WTC11 (cell line): ENCODE measurements around the gene ARCN1. TPM values are rescaled to one million over a fixed set of nuclear protein-coding genes. Genes with fewer than 3 reads are reported as not detected.

ENCODE experiments used
- ATAC-seq: fragments of 200-7000 bp; cut with Tn5 transposase; 2 replicates; pipeline ENCODE4 v1.10.0; 2021; ENCODE audit warnings: mild to moderate bottlenecking, moderate library complexity
- CTCF ChIA-PET: fragments of 300-600 bp; sonication (Branson Sonifier 250); formaldehyde crosslinking; loops from one replicate; lab custom pipeline; 2021; ENCODE audit warnings: antibody characterized with exemption; lab: Charles Lee
- POLR2A ChIA-PET: fragments of 350-600 bp; sonication (Branson Sonifier 250); formaldehyde crosslinking; loops from one replicate; lab custom pipeline; 2021; ENCODE audit warnings: antibody characterized with exemption; lab: Charles Lee
- DNase-seq: peaks from one replicate; pipeline ENCODE4 v3.0.0; 2021; ENCODE audit warnings: low spot score
- H3K27ac Mint-ChIP-seq: 2 replicates; pipeline ENCODE4 v1.8.0; 2021; ENCODE audit warnings: mixed read lengths
- H3K27me3 Mint-ChIP-seq: 2 replicates; pipeline ENCODE4 v1.8.0; 2021; ENCODE audit warnings: low read depth, mild to moderate bottlenecking, moderate library complexity, mixed read lengths
- H3K36me3 Mint-ChIP-seq: 2 replicates; pipeline ENCODE4 v1.8.0; 2021; ENCODE audit warnings: mixed read lengths
- H3K4me1 Mint-ChIP-seq: 2 replicates; pipeline ENCODE4 v1.8.0; 2022; ENCODE audit warnings: mixed read lengths
- H3K4me3 Mint-ChIP-seq: 2 replicates; pipeline ENCODE4 v1.8.0; 2021; ENCODE audit warnings: mild to moderate bottlenecking, moderate library complexity, mixed read lengths
- H3K9me3 Mint-ChIP-seq: 2 replicates; pipeline ENCODE4 v1.8.0; 2021; ENCODE audit warnings: mixed read lengths
- ATF3 ChIP-seq: sonication (generic); formaldehyde crosslinking; conservative IDR thresholded peaks from 2 replicates; pipeline ENCODE4 v1.8.1; 2022; ENCODE audit warnings: mild to moderate bottlenecking, missing genetic modification reagents
- CBFB ChIP-seq: sonication (generic); formaldehyde crosslinking; IDR thresholded peaks from 2 replicates; pipeline ENCODE4 v1.8.1; 2022; ENCODE audit warnings: mild to moderate bottlenecking, low read depth, missing genetic modification reagents
- E2F5 ChIP-seq: sonication (generic); formaldehyde crosslinking; IDR thresholded peaks from 2 replicates; pipeline ENCODE4 v1.8.1; 2022; ENCODE audit warnings: mild to moderate bottlenecking, moderate library complexity, missing genetic modification reagents
- EMX1 ChIP-seq: fragments of 250-450 bp; sonication (Bioruptor Pico); IDR thresholded peaks from 2 replicates; pipeline ENCODE4 v1.8.0; 2021; ENCODE audit warnings: mild to moderate bottlenecking
- ERG ChIP-seq: fragments of 250-450 bp; sonication (Bioruptor Pico); IDR thresholded peaks from 2 replicates; pipeline ENCODE4 v1.8.0; 2021; ENCODE audit warnings: mild to moderate bottlenecking
- ESRRA ChIP-seq: sonication (generic); formaldehyde crosslinking; IDR thresholded peaks from 2 replicates; pipeline ENCODE4 v1.8.1; 2022; ENCODE audit warnings: mild to moderate bottlenecking, missing genetic modification reagents, borderline replicate concordance
- FOXJ3 ChIP-seq: sonication (generic); formaldehyde crosslinking; IDR thresholded peaks from 2 replicates; pipeline ENCODE4 v1.9.0; 2021; ENCODE audit warnings: missing genetic modification reagents, mild to moderate bottlenecking, borderline replicate concordance
- FOXK1 ChIP-seq: sonication (generic); formaldehyde crosslinking; IDR thresholded peaks from 2 replicates; pipeline ENCODE4 v1.8.0; 2022; ENCODE audit warnings: mild to moderate bottlenecking, moderate library complexity, missing genetic modification reagents
- GABPB1 ChIP-seq: sonication (generic); formaldehyde crosslinking; IDR thresholded peaks from 2 replicates; pipeline ENCODE4 v1.8.1; 2023; ENCODE audit warnings: mild to moderate bottlenecking, missing genetic modification reagents
- MAX ChIP-seq: sonication (generic); formaldehyde crosslinking; IDR thresholded peaks from 2 replicates; pipeline ENCODE4 v1.8.0; 2022; ENCODE audit warnings: mild to moderate bottlenecking, missing genetic modification reagents
- MLX ChIP-seq: sonication (generic); formaldehyde crosslinking; IDR thresholded peaks from 2 replicates; pipeline ENCODE4 v1.8.1; 2023; ENCODE audit warnings: mild to moderate bottlenecking, missing genetic modification reagents, moderate library complexity
- MXD4 ChIP-seq: fragments of 250-450 bp; sonication (Bioruptor Pico); IDR thresholded peaks from 2 replicates; pipeline ENCODE4 v1.8.0; 2021; ENCODE audit warnings: mild to moderate bottlenecking, moderate library complexity, borderline replicate concordance
- NFE2L1 ChIP-seq: sonication (generic); formaldehyde crosslinking; IDR thresholded peaks from 2 replicates; pipeline ENCODE4 v1.8.1; 2023; ENCODE audit warnings: missing genetic modification reagents
- NFYB ChIP-seq: sonication (generic); formaldehyde crosslinking; conservative IDR thresholded peaks from 2 replicates; pipeline ENCODE4 v1.8.0; 2022; ENCODE audit warnings: low read depth, missing genetic modification reagents
- PRRX2 ChIP-seq: fragments of 250-450 bp; sonication (Bioruptor Pico); IDR thresholded peaks from 2 replicates; pipeline ENCODE4 v1.8.0; 2021; ENCODE audit warnings: mild to moderate bottlenecking
- STAT6 ChIP-seq: sonication (generic); formaldehyde crosslinking; conservative IDR thresholded peaks from 2 replicates; pipeline ENCODE4 v1.8.1; 2023; ENCODE audit warnings: mild to moderate bottlenecking, low read depth, missing genetic modification reagents, moderate library complexity
- TP53 ChIP-seq: sonication (generic); formaldehyde crosslinking; IDR thresholded peaks from 2 replicates; pipeline ENCODE4 v1.8.1; 2023; ENCODE audit warnings: mild to moderate bottlenecking, missing genetic modification reagents
- USF1 ChIP-seq: sonication (generic); formaldehyde crosslinking; IDR thresholded peaks from 2 replicates; pipeline ENCODE4 v1.8.0; 2022; ENCODE audit warnings: mild to moderate bottlenecking, missing genetic modification reagents
- ZMAT4 ChIP-seq: fragments of 250-450 bp; sonication (Bioruptor Pico); IDR thresholded peaks from 2 replicates; pipeline ENCODE4 v1.9.0; 2021; ENCODE audit warnings: mild to moderate bottlenecking
- ZNF232 ChIP-seq: sonication (generic); formaldehyde crosslinking; IDR thresholded peaks from 2 replicates; pipeline ENCODE4 v1.8.0; 2022; ENCODE audit warnings: mild to moderate bottlenecking, missing genetic modification reagents
- ZNF263 ChIP-seq: sonication (generic); formaldehyde crosslinking; IDR thresholded peaks from 2 replicates; pipeline ENCODE4 v1.8.1; 2022; ENCODE audit warnings: low read depth, mild to moderate bottlenecking, moderate library complexity, missing genetic modification reagents
- ZNF532 ChIP-seq: fragments of 250-450 bp; sonication (Bioruptor Pico); IDR thresholded peaks from 2 replicates; pipeline ENCODE4 v1.9.0; 2021; ENCODE audit warnings: mild to moderate bottlenecking, borderline replicate concordance
- ZNF671 ChIP-seq: fragments of 250-450 bp; sonication (Bioruptor Pico); IDR thresholded peaks from 2 replicates; pipeline ENCODE4 v1.8.0; 2021; ENCODE audit warnings: mild to moderate bottlenecking
- total RNA-seq: library from RNA; stranded (reverse); gene quantifications from 3 replicates; pipeline ENCODE4 v1.2.3, GENCODE V29; 2021

The ARCN1 gene
- total RNA-seq, 1 experiment from 2014 or later, result 154 TPM

- Mint-ChIP-seq H3K36me3 (peaks cover 30% of the 10 kb centered on the region), H3K4me3 (no peak overlapping the region), H3K27ac (no peak overlapping the region), H3K4me1 (no peaks in the 10 kb centered on the region), H3K9me3 (no peaks in the 10 kb centered on the region), H3K27me3 (no peaks in the 10 kb centered on the region)
- TF ChIP-seq CBFB (no peak), STAT6 (CRISPR knock-in tag) (no peak), NFE2L1 (CRISPR knock-in tag) (no peak), EMX1 (CRISPR knock-in tag) (no peak), USF1 (CRISPR knock-in tag) (no peak), ATF3 (CRISPR knock-in tag) (no peak), MXD4 (CRISPR knock-in tag) (no peak), ZNF532 (no peak), PRRX2 (CRISPR knock-in tag) (no peak), FOXK1 (CRISPR knock-in tag) (no peak), ZNF232 (CRISPR knock-in tag) (no peak), FOXJ3 (CRISPR knock-in tag) (no peak)
- DNase-seq (no peak), ATAC-seq (no peak)
- ChIA-PET CTCF (no interaction called here), POLR2A (no interaction called here)
Measured at GRCh38 chr11:118552341-118552740, 19.9 kb upstream of the ARCN1 start.

- Mint-ChIP-seq H3K4me1 (peaks cover 2% of the 10 kb centered on the region), H3K27me3 (no peaks in the 10 kb centered on the region), H3K36me3 (peaks cover 11% of the 10 kb centered on the region; the same call in 1 of the 2 replicates), H3K9me3 (no peaks in the 10 kb centered on the region), H3K4me3 (no peak overlapping the region), H3K27ac (no peak overlapping the region)
- ChIA-PET POLR2A (no interaction called here), CTCF (no interaction called here)
- no peak for TF ChIP-seq ZNF671 (CRISPR knock-in tag)
- ATAC-seq (no peak), DNase-seq (no peak)
Measured at GRCh38 chr11:118560806-118561205, 11.4 kb upstream of the ARCN1 start.

GRCh38 chr11:118565051-118565450 lies 7.2 kb upstream of the ARCN1 start:
- Mint-ChIP-seq H3K36me3 (no peaks in the 10 kb centered on the region), H3K27ac (no peak overlapping the region; the same call in 1 of the 2 replicates), H3K9me3 (no peaks in the 10 kb centered on the region), H3K4me3 (peak overlapping the region; percentile 59), H3K27me3 (no peaks in the 10 kb centered on the region), H3K4me1 (peaks cover 2% of the 10 kb centered on the region)
- no peak for DNase-seq
- ChIA-PET CTCF (no interaction called here), POLR2A (no interaction called here)
- no peak for ATAC-seq
- no peak for TF ChIP-seq NFYB (CRISPR knock-in tag)
- TF ChIP-seq MLX (CRISPR knock-in tag), result no peak
- TF ChIP-seq ERG, result no peak
- no peak for TF ChIP-seq GABPB1 (CRISPR knock-in tag)
- TF ChIP-seq ZNF263, result no peak
- TF ChIP-seq FOXK1 (CRISPR knock-in tag), result no peak
- TF ChIP-seq E2F5 (CRISPR knock-in tag), result no peak
- no peak for TF ChIP-seq ESRRA (CRISPR knock-in tag)
- TF ChIP-seq MAX (CRISPR knock-in tag), result no peak
- no peak for TF ChIP-seq ZMAT4 (CRISPR knock-in tag)
- no peak for TF ChIP-seq TP53 (CRISPR knock-in tag)
